ENCODE measurements around the gene PTPRN2.
"Not testable (repeated sequence)": the region's sequence is repeated elsewhere in the genome, so short reads cannot be mapped to it uniquely, and the experiment has no call there.

PTPRN2 gene

DNA sequence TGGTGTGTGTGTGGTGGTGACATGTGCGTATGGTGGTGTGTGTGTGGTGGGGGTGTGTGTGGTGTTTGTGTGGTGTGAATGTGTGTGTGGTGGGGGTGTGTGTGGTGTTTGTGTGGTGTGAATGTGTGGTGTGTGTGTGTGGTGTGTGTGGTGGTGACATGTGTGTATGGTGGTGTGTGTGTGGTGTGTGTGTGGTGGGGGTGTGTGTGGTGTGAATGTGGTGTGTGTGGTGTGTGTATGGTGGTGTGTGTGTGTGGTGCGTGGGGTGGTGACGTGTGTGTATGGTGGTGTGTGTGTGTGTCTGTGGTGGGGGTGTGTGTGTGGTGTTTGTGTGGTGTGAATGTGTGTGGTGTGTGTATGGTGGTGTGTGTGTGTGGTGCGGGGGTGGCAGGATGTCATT lies 797.7 kb downstream of the PTPRN2 start:
- no peak for DNase-seq (ENCODE audit: low read depth)

DNA sequence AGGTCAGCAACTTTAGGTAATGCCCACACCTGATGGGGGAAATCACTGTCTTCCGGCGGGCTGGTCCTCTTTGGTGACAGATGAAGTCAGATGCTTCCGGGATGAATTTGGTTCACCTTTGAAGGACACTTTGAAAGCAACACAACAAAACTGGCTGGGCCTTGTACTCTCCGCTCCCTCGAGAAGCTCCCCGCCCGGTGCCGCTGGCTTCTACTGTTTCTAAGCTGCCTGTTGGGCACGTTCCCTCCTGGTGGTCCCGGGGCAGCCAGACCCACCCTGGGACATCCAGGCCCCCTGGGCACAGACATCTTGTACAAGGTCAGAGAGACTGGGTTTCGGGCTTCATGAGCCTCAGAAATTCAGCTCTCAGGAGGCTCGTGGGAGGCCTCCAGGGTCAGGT lies 798.5 kb downstream of the PTPRN2 start:
- no peak for DNase-seq (ENCODE audit: low read depth)

- no peak for DNase-seq (ENCODE audit: low read depth)
Measured at GRCh38 chr7:157788573-157788972, 799.0 kb downstream of the PTPRN2 start.

DNA sequence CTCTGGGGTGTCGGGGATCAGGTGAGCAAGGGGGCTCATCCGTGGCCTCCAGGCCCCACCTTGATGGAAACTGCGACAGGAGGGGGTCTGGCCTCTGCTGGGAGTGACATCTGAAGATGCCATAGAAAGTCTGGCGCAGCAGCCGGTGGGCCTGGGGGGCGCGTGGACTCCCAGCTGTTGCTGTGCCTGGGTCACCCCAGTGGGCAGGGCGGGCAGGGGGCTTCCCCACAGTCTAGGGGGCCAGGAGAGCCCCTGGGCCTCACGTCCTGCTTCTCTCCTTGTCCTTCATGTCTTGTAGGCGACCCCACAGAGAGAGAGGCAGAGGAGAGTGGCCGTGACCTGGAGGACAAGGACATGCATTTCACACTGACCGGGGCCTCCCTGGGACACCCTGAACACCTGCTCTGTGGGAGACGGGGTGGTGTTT lies 800.3 kb downstream of the PTPRN2 start:
- no peak for DNase-seq (ENCODE audit: low read depth)

DNA sequence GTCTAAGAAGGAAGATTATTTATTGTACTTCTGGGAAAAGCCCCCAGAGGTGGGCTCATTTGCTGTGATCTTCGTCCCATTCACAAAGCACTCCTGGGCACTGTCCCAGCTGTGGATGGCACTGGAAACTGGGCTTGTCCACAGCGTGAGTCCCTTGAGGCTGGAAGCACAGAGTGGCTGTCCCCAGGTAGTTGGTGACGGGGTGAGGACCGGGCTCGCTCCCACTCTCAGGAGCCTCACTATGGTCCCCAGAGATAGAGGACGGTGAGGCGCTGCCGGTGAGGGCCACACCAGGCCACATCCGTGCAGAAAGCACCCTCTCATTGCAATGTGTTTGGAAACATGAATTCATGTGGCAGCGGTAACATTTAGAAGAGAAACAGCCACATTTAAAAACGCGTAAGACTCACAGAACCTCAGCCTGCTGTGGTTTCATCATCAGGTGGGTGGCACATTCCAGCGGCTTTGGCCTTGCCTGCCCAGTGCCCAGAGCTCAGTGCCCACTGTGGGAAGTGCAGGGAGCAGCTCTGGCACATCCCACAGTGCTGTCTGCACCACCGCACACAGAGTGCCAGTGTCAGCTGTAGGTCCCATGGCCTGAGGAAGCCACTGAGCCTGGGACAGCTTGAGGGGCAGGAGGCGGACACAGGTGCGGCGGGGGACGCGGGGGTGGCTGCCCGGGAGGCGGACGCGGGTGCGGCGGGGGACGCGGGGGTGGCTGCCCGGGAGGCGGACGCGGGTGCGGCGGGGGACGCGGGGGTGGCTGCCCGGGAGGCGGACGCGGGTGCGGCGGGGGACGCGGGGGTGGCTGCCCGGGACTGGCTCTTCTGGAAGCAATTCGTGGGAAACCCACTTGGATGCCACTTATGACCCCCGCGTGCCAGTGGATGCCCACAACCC lies 801.0 kb downstream of the PTPRN2 start:
- DNase-seq (ENCODE audit: low read depth) = no peak

DNA sequence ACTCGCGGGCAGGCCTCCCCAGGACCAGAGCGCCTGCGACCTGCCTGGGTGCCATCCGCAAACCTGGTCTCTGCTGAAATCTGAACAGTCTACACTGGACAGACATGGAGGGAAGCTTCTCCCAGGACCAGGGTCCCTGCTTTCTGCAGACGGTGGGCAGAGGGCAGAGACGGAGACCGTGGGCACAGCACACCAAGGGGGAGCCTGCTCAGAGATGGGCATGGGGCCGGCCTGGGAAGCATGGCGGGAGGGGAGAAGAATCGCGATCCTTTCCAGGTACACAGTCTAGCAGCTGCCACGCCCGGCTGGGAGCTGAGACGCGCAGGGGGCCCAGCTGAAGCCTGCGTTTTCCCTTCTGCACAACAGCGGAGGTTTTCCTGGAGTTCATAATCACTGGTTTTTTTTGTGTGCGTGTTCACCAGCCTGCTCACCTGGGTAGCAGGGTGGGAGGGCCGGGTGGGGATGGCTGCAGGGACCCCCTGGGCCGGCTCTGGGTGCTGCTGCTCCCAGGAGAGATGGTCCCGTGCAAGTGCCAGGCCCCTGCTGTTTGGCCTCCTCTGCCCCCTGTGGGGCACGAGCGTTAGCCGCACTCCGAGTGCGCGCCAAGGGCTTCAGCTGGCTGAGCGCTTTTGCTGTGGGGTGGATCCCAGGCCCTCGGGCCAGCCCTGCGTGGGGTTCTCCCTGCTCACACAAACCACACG lies 802.0 kb downstream of the PTPRN2 start:
- no peak for DNase-seq (ENCODE audit: low read depth)

- no peak for DNase-seq (ENCODE audit: low read depth)
Measured at GRCh38 chr7:157784979-157785441, 802.6 kb downstream of the PTPRN2 start.

DNA sequence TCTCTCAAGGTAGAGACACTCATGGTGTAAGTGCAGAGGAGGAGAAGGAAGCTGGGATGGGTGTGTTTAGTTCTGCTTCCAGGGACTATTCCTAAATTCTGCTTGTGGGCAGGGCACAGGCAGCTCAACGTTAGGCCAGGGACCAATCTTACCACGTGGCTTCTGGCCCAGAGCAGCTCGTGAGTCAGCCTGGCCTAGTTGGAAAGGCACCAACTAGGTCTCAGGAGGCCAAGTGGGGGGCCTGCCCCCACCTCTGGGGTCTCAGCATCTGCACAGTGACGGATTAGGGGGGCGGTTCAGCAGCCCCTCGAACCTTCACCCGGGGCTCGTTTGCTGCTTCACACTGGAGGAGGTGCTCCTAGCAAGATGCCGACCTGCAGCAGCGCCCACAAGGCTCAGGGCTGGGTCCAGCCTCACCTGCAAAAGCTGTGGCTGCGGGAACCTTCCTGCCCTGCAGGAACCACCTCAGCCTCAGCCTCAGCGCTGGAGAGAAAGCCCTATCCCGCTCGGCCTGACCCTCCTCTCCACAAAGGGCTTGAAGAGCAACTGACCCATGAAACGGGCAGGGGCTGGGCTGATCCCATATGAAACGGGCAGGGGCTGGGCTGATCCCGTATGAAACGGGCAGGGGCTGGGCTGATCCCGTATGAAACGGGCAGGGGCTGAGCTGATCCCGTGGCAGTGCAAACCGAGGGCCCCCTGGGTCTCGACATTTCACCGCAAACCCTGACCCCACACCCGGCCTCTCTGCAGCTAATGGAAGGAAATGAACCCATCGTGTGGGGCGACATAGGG lies 803.4 kb downstream of the PTPRN2 start:
- no peak for DNase-seq (ENCODE audit: low read depth)

- DNase-seq (ENCODE audit: low read depth) = no peak
Measured at GRCh38 chr7:157782041-157782440, 805.6 kb downstream of the PTPRN2 start.

GRCh38 chr7:157780721-157781120 lies 806.9 kb downstream of the PTPRN2 start:
- DNase-seq (ENCODE audit: low read depth) = no peak

GRCh38 chr7:157780312-157780711 lies 807.3 kb downstream of the PTPRN2 start:
- DNase-seq (ENCODE audit: low read depth) = no peak

GRCh38 chr7:157779206-157779605 lies 808.4 kb downstream of the PTPRN2 start:
- DNase-seq (ENCODE audit: low read depth) = no peak

- not testable (repeated sequence) for DNase-seq (ENCODE audit: low read depth)
Measured at GRCh38 chr7:157777194-157777762, 810.3 kb downstream of the PTPRN2 start.

DNA sequence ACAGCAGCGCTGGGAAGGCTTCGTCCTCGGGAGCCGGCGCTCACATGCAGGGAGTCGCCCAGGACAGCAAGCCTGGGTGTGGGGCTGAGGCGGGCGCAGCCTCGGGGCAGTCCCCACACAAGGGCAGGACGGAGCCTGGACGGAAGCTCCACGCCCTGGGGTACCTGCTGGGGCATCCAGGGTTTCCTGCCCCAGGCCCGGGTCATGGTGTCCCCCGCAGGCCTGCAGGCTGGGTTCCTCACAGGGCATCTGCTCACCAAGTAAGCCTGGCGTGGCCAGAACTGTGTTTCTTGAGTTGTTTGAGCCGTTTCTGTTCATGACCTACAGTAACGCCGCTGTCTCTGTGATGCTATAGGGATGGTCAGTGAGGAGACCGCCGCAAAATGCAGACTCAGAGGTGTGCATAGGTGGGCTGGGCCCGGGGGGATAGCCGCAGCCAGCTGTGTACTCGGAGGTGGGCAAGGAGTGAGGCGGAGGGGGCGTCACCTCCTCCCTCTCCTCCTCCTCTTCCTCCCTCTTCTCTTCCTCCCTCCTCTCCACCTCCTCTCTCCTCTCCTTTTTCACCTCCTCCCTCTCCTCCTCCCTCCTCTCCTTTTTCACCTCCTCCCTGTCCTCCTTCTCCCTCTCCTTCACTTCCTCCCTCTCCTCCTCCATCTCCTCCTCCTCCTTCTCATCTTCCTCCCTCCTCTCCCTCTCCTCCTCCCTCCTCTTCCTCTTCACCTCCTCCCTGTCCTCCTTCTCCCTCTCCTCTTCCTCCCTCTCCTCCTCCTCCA lies 811.9 kb downstream of the PTPRN2 start:
- DNase-seq (ENCODE audit: low read depth) = no peak

- no peak for DNase-seq (ENCODE audit: low read depth)
Measured at GRCh38 chr7:157775021-157775559, 812.5 kb downstream of the PTPRN2 start.

GRCh38 chr7:157774495-157774894 lies 813.1 kb downstream of the PTPRN2 start:
- no peak for DNase-seq (ENCODE audit: low read depth)

GRCh38 chr7:157773361-157773760 lies 814.3 kb downstream of the PTPRN2 start:
- no peak for DNase-seq (ENCODE audit: low read depth)

GRCh38 chr7:157772486-157773130 lies 815.0 kb downstream of the PTPRN2 start:
- no peak for DNase-seq (ENCODE audit: low read depth)

- no peak for DNase-seq (ENCODE audit: low read depth)
Measured at GRCh38 chr7:157771689-157772088, 815.9 kb downstream of the PTPRN2 start.

GRCh38 chr7:157770716-157771320 lies 816.8 kb downstream of the PTPRN2 start:
- DNase-seq (ENCODE audit: low read depth) = no peak
